Activated naive CD4-positive, alpha-beta T cell treated with anti-CD3 and anti-CD28 coated beads, Interleukin-2, amount 50 U/mL, for 24 hours (primary cell): ENCODE data around the gene DGKB.

ENCODE experiments used
- H3K27ac Mint-ChIP-seq: one replicate; pipeline ENCODE4 v1.8.0; 2021; ENCODE audit warnings: mild to moderate bottlenecking, mixed read lengths
- H3K27me3 Mint-ChIP-seq: one replicate; pipeline ENCODE4 v1.8.0; 2021; ENCODE audit warnings: mixed read lengths
- H3K36me3 Mint-ChIP-seq: one replicate; pipeline ENCODE4 v1.8.0; 2021; ENCODE audit warnings: mixed read lengths
- H3K4me1 Mint-ChIP-seq: one replicate; pipeline ENCODE4 v1.8.0; 2021; ENCODE audit warnings: mixed read lengths
- H3K4me3 Mint-ChIP-seq: one replicate; pipeline ENCODE4 v1.8.0; 2021; ENCODE audit warnings: mild to moderate bottlenecking, mixed read lengths
- H3K9me3 Mint-ChIP-seq: one replicate; pipeline ENCODE4 v1.8.0; 2021; ENCODE audit warnings: mixed read lengths

DGKB gene

GRCh38 chr7:14841869-14842268 is 60.7 kb downstream of the DGKB start:
- H3K27me3 Mint-ChIP-seq = no peaks in the 10 kb centered on the region
- no peak overlapping the region for H3K27ac Mint-ChIP-seq
- H3K9me3 Mint-ChIP-seq = peaks cover 6% of the 10 kb centered on the region
- H3K36me3 Mint-ChIP-seq = no peaks in the 10 kb centered on the region
- H3K4me1 Mint-ChIP-seq = no peaks in the 10 kb centered on the region
- no peak overlapping the region for H3K4me3 Mint-ChIP-seq

GRCh38 chr7:14841086-14841485 is 61.5 kb downstream of the DGKB start:
- Mint-ChIP-seq H3K9me3 (peaks cover 2% of the 10 kb centered on the region), H3K27ac (no peak overlapping the region), H3K4me1 (no peaks in the 10 kb centered on the region), H3K27me3 (no peaks in the 10 kb centered on the region), H3K36me3 (no peaks in the 10 kb centered on the region), H3K4me3 (no peak overlapping the region)

DNA sequence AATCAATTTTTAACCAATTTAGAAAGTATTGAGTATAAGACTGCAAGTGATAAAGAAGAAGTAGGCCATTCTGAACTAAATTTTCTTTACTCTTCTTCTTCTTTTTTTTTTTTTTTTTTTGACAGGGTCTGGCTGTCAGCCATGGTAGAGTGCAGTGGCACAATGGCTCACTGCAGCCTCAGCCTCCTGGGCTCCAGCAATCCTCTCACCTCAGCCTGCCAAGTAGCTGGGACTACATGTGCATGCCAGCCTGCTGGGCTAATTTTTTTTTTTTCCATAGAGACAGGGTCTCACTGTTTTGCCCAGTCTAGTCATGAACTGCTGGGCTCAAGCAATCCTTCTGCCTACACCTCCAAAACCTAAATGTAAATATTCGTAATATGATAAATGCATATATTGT is 63.2 kb downstream of the DGKB start:
- H3K9me3 Mint-ChIP-seq = peaks cover 5% of the 10 kb centered on the region
- H3K36me3 Mint-ChIP-seq = no peaks in the 10 kb centered on the region
- H3K4me1 Mint-ChIP-seq = no peaks in the 10 kb centered on the region
- H3K4me3 Mint-ChIP-seq = no peak overlapping the region
- H3K27me3 Mint-ChIP-seq = no peaks in the 10 kb centered on the region
- H3K27ac Mint-ChIP-seq = no peak overlapping the region

DNA sequence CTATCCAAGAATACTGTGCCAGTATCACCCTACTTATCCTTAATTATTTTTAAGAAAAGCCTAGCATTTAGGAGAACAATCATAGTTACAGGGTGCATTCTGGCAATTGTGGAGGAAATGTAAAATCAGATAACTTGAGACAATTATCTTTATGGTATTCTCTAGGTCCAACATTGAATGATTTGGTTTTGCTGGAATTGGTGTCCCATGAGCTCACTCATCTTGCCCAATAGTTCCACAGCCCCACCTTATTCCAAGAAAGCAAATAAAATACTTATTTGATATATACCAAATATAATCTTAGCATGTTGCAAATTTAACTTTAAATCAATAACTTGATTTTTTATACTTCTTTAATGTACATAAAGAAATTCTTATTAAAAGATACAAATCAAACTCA is 65.3 kb downstream of the DGKB start:
- Mint-ChIP-seq H3K9me3 (peaks cover 5% of the 10 kb centered on the region), H3K27me3 (no peaks in the 10 kb centered on the region), H3K4me3 (no peak overlapping the region), H3K27ac (no peak overlapping the region), H3K36me3 (no peaks in the 10 kb centered on the region), H3K4me1 (no peaks in the 10 kb centered on the region)

DNA sequence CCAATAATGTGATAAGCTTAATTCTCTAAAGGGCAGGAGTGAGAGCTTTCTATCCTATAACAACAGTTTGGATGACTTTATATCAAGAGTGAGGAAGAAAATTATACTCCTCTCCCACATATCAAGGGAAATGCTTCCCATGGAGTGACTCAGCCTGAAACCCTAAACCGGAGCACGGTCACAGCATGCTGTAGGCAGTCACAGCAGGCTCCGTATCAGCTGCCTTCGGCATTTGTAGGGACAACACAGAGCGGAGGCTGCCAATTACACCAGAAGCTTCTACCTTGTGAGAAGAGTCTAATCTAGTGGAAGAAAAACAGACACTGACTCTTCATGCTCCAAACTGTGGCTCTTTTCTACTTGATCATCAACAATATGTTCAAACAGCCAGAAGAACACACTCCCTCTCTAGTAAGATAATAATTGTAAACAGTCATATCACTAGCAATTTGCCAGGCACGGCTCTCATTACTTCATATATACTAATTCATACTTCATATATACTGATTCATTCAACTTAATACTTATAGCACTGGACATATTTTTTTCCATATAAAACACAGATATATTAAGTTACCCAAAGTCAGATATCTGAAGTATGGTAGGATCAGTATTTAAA is 65.9 kb downstream of the DGKB start:
- Mint-ChIP-seq H3K27ac (no peak overlapping the region), H3K27me3 (no peaks in the 10 kb centered on the region), H3K36me3 (no peaks in the 10 kb centered on the region), H3K4me3 (no peak overlapping the region), H3K4me1 (no peaks in the 10 kb centered on the region), H3K9me3 (peaks cover 5% of the 10 kb centered on the region)

DNA sequence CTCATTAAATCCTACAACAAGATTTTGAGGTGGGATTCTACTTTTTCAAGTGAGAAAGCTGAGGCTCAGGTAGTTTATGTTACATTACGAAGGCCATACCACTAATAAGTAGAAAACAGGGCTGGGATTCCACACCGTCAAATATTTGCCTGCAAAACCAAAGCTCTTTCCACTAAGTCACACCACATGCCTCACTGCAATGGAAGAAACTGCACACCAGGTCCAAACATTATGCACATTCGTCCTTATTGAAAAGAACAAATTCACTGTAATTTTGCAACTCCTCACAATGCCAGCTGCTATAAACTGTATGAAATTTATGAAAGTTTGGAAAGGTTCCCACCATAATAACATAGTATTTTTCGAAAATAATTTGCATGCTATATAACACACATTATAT is 66.5 kb downstream of the DGKB start:
- H3K27me3 Mint-ChIP-seq = no peaks in the 10 kb centered on the region
- peaks cover 5% of the 10 kb centered on the region for H3K9me3 Mint-ChIP-seq
- H3K4me3 Mint-ChIP-seq = no peak overlapping the region
- no peaks in the 10 kb centered on the region for H3K4me1 Mint-ChIP-seq
- no peak overlapping the region for H3K27ac Mint-ChIP-seq
- no peaks in the 10 kb centered on the region for H3K36me3 Mint-ChIP-seq

- Mint-ChIP-seq H3K36me3 (no peaks in the 10 kb centered on the region), H3K27me3 (no peaks in the 10 kb centered on the region), H3K27ac (no peak overlapping the region), H3K4me3 (no peak overlapping the region), H3K4me1 (no peaks in the 10 kb centered on the region), H3K9me3 (peaks cover 5% of the 10 kb centered on the region)
These were observed 67.2 kb downstream of the DGKB start for GRCh38 chr7:14835384-14835783.

DNA sequence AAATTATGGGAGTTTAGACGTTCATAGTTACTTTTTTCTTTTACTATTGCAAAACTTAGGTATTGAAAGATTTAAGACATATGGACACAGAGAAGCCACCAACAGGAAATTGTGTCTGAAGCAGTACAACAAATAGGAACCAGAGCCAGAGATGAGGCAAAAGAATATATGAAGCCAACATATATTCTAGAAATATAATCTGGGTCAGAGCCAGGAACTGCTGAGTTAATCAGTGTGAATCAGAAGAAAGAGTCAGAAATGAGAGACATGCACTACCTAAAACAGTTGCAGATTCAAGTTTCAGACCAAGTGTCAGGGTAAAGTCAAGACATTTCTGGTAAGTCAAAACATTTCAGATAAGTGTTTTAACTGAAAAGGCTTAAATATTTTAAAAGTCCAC is 67.7 kb downstream of the DGKB start:
- no peaks in the 10 kb centered on the region for H3K27me3 Mint-ChIP-seq
- H3K36me3 Mint-ChIP-seq = no peaks in the 10 kb centered on the region

GRCh38 chr7:14834456-14834855 is 68.1 kb downstream of the DGKB start:
- Mint-ChIP-seq H3K27ac (no peak overlapping the region), H3K4me3 (no peak overlapping the region)

More for the DNA sequence above, 67.7 kb downstream of the DGKB start:
- Mint-ChIP-seq H3K9me3 (peaks cover 5% of the 10 kb centered on the region), H3K4me1 (no peaks in the 10 kb centered on the region), H3K27ac (no peak overlapping the region), H3K4me3 (no peak overlapping the region)

DNA sequence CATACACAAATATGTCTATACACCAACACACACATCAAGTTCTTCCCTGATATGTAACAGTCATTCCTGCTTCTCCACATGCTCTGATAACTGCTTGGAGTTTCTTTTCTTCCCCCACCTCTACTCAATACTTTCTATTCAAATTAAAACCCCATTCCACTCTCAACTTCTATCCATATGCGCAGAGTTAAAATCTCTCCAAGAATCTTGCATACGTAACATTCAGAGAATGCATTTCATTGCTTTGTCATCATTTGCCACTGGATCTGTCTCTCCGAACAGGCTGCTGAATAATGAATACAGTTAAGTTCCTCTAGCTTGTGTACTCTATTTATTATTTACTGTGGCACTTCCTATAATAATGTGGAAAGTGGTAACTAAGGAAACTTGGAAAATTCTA is 68.8 kb downstream of the DGKB start:
- no peak overlapping the region for H3K4me3 Mint-ChIP-seq
- no peak overlapping the region for H3K27ac Mint-ChIP-seq
- no peaks in the 10 kb centered on the region for H3K4me1 Mint-ChIP-seq
- H3K36me3 Mint-ChIP-seq = no peaks in the 10 kb centered on the region
- H3K27me3 Mint-ChIP-seq = no peaks in the 10 kb centered on the region
- H3K9me3 Mint-ChIP-seq = peaks cover 7% of the 10 kb centered on the region

More at GRCh38 chr7:14834456-14834855, 68.1 kb downstream of the DGKB start:
- Mint-ChIP-seq H3K9me3 (peaks cover 5% of the 10 kb centered on the region), H3K36me3 (no peaks in the 10 kb centered on the region), H3K4me1 (no peaks in the 10 kb centered on the region), H3K27me3 (no peaks in the 10 kb centered on the region)

DNA sequence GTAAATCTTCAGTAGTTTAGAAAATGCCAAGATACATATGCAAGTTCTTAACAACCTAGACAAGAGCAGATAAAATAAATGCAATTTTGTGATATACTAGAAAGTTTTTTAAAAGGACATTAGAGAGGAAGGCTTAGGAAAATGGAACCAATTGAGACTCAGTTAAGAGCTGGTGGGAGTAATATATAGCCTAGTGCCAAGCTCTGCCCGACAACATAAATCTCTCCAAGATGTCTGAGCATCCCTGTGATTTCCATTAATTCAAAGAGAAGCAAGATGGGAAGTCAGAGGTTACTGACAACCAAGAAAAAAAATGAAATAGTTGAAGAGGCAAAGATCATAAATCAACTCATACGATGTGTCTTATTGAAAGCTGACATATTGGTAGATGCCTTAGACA is 74.5 kb downstream of the DGKB start:
- Mint-ChIP-seq H3K27ac (no peak overlapping the region), H3K9me3 (peaks cover 4% of the 10 kb centered on the region), H3K36me3 (no peaks in the 10 kb centered on the region), H3K4me3 (no peak overlapping the region), H3K4me1 (no peaks in the 10 kb centered on the region), H3K27me3 (no peaks in the 10 kb centered on the region)

DNA sequence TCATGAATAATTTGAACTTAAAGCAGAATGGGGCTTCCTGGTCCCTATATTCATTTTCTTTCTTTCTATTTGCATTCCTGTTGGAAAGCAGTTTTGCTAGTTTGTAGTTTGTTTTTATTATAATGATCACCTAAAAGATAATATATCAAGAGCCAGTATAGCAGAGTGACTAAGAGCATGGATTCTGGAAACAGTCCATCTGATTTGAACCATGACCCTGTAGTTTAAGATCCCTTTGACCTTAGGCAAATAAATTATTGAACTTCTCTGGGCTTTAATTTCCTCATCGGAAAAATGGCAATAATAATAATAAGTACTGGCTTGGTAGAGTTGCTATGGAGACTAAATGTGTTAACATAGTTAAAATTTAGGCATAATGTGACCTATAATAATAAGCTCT is 76.1 kb downstream of the DGKB start:
- Mint-ChIP-seq H3K9me3 (peaks cover 4% of the 10 kb centered on the region), H3K4me3 (no peak overlapping the region), H3K4me1 (no peaks in the 10 kb centered on the region), H3K27ac (no peak overlapping the region), H3K36me3 (no peaks in the 10 kb centered on the region), H3K27me3 (no peaks in the 10 kb centered on the region)

GRCh38 chr7:14825912-14826311 is 76.6 kb downstream of the DGKB start:
- Mint-ChIP-seq H3K36me3 (no peaks in the 10 kb centered on the region), H3K9me3 (peaks cover 4% of the 10 kb centered on the region), H3K4me1 (no peaks in the 10 kb centered on the region), H3K27ac (no peak overlapping the region), H3K27me3 (no peaks in the 10 kb centered on the region), H3K4me3 (no peak overlapping the region)

GRCh38 chr7:14822481-14822854 is 80.1 kb downstream of the DGKB start:
- Mint-ChIP-seq H3K27me3 (no peaks in the 10 kb centered on the region), H3K27ac (no peak overlapping the region)

DNA sequence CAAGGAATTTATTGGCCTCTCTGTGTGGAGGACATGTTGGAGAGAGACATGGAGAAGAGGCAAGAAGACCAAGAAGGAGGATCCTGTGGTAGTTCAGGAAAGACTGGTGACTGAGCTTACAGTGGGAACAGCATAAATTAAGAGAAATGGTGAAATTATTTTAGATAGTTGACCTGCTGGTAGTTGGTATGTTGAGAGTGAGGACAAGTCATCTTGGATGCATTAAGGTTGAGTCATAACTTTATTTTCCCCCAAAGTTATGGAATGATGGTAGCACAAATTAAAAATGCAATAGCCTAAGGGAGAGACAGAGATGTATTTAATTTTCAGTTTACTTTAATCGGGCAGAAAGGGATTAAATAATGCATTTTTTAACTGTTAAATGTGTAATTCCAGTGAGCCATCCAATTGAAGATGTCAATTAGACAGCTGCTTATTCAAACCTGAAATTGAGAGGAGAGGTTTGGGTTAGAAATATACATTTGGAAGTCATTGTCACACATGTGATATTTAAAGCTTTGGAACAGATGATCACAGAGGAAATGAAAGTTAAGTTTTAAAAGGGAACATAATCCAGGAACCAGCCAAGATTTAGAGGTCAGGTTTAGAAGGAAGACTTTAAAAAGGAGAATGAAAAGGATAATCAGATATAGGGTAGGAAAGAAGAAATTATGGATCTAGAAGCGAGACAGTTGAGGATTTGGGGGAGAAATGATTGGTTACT is 80.6 kb downstream of the DGKB start:
- Mint-ChIP-seq H3K4me3 (no peak overlapping the region), H3K4me1 (no peaks in the 10 kb centered on the region), H3K9me3 (no peaks in the 10 kb centered on the region), H3K27me3 (no peaks in the 10 kb centered on the region), H3K36me3 (no peaks in the 10 kb centered on the region), H3K27ac (no peak overlapping the region)

More at GRCh38 chr7:14822481-14822854, 80.1 kb downstream of the DGKB start:
- H3K9me3 Mint-ChIP-seq = no peaks in the 10 kb centered on the region
- H3K4me1 Mint-ChIP-seq = no peaks in the 10 kb centered on the region
- H3K4me3 Mint-ChIP-seq = no peak overlapping the region
- H3K36me3 Mint-ChIP-seq = no peaks in the 10 kb centered on the region

- Mint-ChIP-seq H3K9me3 (no peaks in the 10 kb centered on the region), H3K27me3 (no peaks in the 10 kb centered on the region), H3K4me3 (no peak overlapping the region), H3K36me3 (no peaks in the 10 kb centered on the region), H3K27ac (no peak overlapping the region), H3K4me1 (no peaks in the 10 kb centered on the region)
These were observed 83.7 kb downstream of the DGKB start for GRCh38 chr7:14818871-14819270.
